ENCODE measurements around the gene PI4KA.
"Not testable (repeated sequence)": the region's sequence is repeated elsewhere in the genome, so short reads cannot be mapped to it uniquely, and the experiment has no call there.

Gene PI4KA

GRCh38 chr22:20749453-20749852 lies 109.2 kb downstream of the PI4KA start:
- DNase-seq (ENCODE audit: low read depth) = no peak

GRCh38 chr22:20748731-20749428 lies 109.7 kb downstream of the PI4KA start:
- no peak for DNase-seq (ENCODE audit: low read depth)

- DNase-seq (ENCODE audit: low read depth) = no peak
These were observed 110.5 kb downstream of the PI4KA start for GRCh38 chr22:20748082-20748481.

GRCh38 chr22:20747223-20747622 lies 111.4 kb downstream of the PI4KA start:
- DNase-seq (ENCODE audit: low read depth) = no peak

GRCh38 chr22:20746431-20747189 lies 112.0 kb downstream of the PI4KA start:
- DNase-seq (ENCODE audit: low read depth) = no peak

GRCh38 chr22:20745119-20745518 lies 113.5 kb downstream of the PI4KA start:
- no peak for DNase-seq (ENCODE audit: low read depth)

GRCh38 chr22:20744456-20744855 lies 114.2 kb downstream of the PI4KA start:
- DNase-seq (ENCODE audit: low read depth) = no peak

GRCh38 chr22:20742764-20743163 lies 115.8 kb downstream of the PI4KA start:
- DNase-seq (ENCODE audit: low read depth) = no peak

- DNase-seq (ENCODE audit: low read depth) = no peak
These were observed 116.7 kb downstream of the PI4KA start for GRCh38 chr22:20741634-20742581.

- no peak for DNase-seq (ENCODE audit: low read depth)
These were observed 117.5 kb downstream of the PI4KA start for GRCh38 chr22:20741008-20741633.

- no peak for DNase-seq (ENCODE audit: low read depth)
These were observed 118.2 kb downstream of the PI4KA start for GRCh38 chr22:20740222-20740951.

- no peak for DNase-seq (ENCODE audit: low read depth)
These were observed 120.1 kb downstream of the PI4KA start for GRCh38 chr22:20738394-20739089.

- not testable (repeated sequence) for DNase-seq (ENCODE audit: low read depth)
These were observed 121.7 kb downstream of the PI4KA start for GRCh38 chr22:20736891-20737290.

GRCh38 chr22:20735356-20736162 lies 123.1 kb downstream of the PI4KA start:
- not testable (repeated sequence) for DNase-seq (ENCODE audit: low read depth)

GRCh38 chr22:20732431-20732830 lies 126.2 kb downstream of the PI4KA start:
- DNase-seq (ENCODE audit: low read depth) = not testable (repeated sequence)

GRCh38 chr22:20729194-20729593 lies 129.4 kb downstream of the PI4KA start:
- DNase-seq (ENCODE audit: low read depth) = no peak

- no peak for DNase-seq (ENCODE audit: low read depth)
These were observed 130.0 kb downstream of the PI4KA start for GRCh38 chr22:20728523-20729190.

- DNase-seq (ENCODE audit: low read depth) = no peak
These were observed 131.2 kb downstream of the PI4KA start for GRCh38 chr22:20727118-20728015.
